Measurements from ENCODE around the gene ANAPC2. TPM values are rescaled to one million over a fixed set of nuclear protein-coding genes. Genes with fewer than 3 reads are reported as not detected.
A peak's percentile ranks its signal among the peaks of the same experiment; 100 is the strongest.

ANAPC2 gene
- total RNA-seq, 1 donor from 2014 or later: 72.9 TPM

DNA sequence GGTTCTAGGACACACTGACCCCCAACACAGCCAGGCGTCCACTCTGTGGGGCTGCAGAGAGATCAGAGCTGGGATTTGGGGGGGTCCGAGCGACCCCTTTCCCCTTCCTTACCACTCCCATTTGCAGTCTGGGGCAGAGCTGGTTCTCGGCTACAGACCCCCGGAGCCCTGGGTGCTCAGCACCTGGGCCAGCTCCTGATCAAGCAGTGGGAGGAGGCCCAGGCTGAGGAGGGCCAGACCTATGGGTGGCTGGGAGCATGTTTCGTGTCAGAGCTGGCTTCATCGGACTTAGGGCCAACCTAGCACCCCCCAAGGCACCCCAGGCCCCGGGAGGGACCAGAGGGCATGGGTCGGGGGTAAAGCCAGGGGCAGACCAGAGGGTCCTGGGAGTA is 41.8 kb downstream of the ANAPC2 start:
- peaks cover 2% of the 10 kb centered on the region for H3K9me3 Mint-ChIP-seq (ENCODE audit: unreplicated experiment)
- DNase-seq: no peak
- H3K36me3 Mint-ChIP-seq (ENCODE audit: unreplicated experiment): no peaks in the 10 kb centered on the region
- H3K27me3 Mint-ChIP-seq (ENCODE audit: unreplicated experiment): peaks cover 16% of the 10 kb centered on the region
- H3K4me1 Mint-ChIP-seq (ENCODE audit: low read depth, unreplicated experiment): no peaks in the 10 kb centered on the region
- no peak overlapping the region for H3K4me3 Mint-ChIP-seq (ENCODE audit: unreplicated experiment)
- TF ChIP-seq, protein P1, sequence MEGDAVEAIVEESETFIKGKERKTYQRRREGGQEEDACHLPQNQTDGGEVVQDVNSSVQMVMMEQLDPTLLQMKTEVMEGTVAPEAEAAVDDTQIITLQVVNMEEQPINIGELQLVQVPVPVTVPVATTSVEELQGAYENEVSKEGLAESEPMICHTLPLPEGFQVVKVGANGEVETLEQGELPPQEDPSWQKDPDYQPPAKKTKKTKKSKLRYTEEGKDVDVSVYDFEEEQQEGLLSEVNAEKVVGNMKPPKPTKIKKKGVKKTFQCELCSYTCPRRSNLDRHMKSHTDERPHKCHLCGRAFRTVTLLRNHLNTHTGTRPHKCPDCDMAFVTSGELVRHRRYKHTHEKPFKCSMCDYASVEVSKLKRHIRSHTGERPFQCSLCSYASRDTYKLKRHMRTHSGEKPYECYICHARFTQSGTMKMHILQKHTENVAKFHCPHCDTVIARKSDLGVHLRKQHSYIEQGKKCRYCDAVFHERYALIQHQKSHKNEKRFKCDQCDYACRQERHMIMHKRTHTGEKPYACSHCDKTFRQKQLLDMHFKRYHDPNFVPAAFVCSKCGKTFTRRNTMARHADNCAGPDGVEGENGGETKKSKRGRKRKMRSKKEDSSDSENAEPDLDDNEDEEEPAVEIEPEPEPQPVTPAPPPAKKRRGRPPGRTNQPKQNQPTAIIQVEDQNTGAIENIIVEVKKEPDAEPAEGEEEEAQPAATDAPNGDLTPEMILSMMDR (IDR thresholded peaks at IDR 0.05; ENCODE audit: partially characterized antibody, unreplicated experiment): no peak
- H3K27ac Mint-ChIP-seq (ENCODE audit: unreplicated experiment): no peak overlapping the region

DNA sequence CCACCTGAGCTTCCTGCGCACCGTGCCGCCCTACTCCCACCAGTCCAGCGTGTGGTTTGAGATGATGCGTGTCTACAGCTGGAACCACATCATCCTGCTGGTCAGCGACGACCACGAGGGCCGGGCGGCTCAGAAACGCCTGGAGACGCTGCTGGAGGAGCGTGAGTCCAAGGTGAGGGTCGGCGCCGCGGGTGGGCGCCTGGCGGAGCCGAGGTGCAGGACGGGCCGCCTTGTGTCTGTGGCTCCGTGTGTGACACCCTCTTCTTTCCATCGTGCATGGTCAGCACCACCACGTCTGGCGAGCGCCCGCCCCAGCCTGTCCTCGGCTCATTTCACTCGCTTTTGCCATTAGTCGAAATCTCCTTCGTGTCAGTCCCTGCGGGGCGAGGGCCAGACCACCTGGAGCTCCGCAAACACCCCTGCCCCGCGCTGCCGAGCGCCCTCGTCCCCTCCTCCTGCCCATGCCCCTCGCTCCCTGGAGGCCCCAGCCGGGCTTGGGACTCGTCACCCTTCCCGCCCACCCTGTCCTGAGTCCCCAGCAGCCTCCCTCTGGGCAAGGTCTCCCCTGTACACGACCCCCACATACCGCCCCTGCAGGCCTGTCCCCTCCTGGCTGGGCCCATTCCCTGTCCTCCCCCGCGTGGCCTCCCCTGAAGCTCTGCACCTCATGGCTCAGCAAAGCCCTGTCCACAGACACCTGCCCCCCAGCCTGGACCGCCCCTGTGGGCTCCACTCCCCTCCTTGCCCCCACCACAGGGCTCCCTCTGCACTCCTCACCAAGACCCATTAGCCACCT is 42.4 kb downstream of the ANAPC2 start:
- H3K27ac Mint-ChIP-seq (ENCODE audit: unreplicated experiment): no peak overlapping the region
- TF ChIP-seq, protein P1 (IDR thresholded peaks at IDR 0.05; ENCODE audit: partially characterized antibody, unreplicated experiment): no peak
- H3K4me1 Mint-ChIP-seq (ENCODE audit: low read depth, unreplicated experiment): no peaks in the 10 kb centered on the region
- H3K27me3 Mint-ChIP-seq (ENCODE audit: unreplicated experiment): peaks cover 18% of the 10 kb centered on the region
- H3K9me3 Mint-ChIP-seq (ENCODE audit: unreplicated experiment): peaks cover 2% of the 10 kb centered on the region
- no peaks in the 10 kb centered on the region for H3K36me3 Mint-ChIP-seq (ENCODE audit: unreplicated experiment)
- no peak overlapping the region for H3K4me3 Mint-ChIP-seq (ENCODE audit: unreplicated experiment)
- DNase-seq: peak; percentile 12

DNA sequence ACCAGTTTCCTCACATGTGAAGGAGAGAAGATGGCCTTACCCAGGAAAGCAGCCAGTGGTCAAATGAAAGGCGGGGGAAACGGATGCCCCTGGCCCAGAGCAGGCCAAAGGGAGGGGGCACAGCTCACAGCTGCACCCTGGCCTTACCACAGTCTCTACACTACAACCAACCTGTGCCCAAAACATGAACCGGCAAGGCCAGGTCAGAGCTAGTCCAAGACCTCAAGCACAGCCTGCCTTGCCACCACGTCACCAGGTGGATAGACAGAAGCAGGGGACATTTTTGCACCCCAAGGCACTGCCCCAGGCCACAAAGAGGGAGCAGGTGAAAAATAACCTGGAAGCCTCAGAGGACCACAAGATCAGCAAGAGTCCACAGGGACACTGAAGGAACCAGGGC is 44.9 kb downstream of the ANAPC2 start:
- H3K27ac Mint-ChIP-seq (ENCODE audit: unreplicated experiment): no peak overlapping the region
- H3K36me3 Mint-ChIP-seq (ENCODE audit: unreplicated experiment): no peaks in the 10 kb centered on the region
- peaks cover 31% of the 10 kb centered on the region for H3K27me3 Mint-ChIP-seq (ENCODE audit: unreplicated experiment)
- DNase-seq: no peak
- TF ChIP-seq, protein P1 (IDR thresholded peaks at IDR 0.05; ENCODE audit: partially characterized antibody, unreplicated experiment): no peak
- no peak overlapping the region for H3K4me3 Mint-ChIP-seq (ENCODE audit: unreplicated experiment)
- peaks cover 4% of the 10 kb centered on the region for H3K4me1 Mint-ChIP-seq (ENCODE audit: low read depth, unreplicated experiment)
- H3K9me3 Mint-ChIP-seq (ENCODE audit: unreplicated experiment): peaks cover 6% of the 10 kb centered on the region

DNA sequence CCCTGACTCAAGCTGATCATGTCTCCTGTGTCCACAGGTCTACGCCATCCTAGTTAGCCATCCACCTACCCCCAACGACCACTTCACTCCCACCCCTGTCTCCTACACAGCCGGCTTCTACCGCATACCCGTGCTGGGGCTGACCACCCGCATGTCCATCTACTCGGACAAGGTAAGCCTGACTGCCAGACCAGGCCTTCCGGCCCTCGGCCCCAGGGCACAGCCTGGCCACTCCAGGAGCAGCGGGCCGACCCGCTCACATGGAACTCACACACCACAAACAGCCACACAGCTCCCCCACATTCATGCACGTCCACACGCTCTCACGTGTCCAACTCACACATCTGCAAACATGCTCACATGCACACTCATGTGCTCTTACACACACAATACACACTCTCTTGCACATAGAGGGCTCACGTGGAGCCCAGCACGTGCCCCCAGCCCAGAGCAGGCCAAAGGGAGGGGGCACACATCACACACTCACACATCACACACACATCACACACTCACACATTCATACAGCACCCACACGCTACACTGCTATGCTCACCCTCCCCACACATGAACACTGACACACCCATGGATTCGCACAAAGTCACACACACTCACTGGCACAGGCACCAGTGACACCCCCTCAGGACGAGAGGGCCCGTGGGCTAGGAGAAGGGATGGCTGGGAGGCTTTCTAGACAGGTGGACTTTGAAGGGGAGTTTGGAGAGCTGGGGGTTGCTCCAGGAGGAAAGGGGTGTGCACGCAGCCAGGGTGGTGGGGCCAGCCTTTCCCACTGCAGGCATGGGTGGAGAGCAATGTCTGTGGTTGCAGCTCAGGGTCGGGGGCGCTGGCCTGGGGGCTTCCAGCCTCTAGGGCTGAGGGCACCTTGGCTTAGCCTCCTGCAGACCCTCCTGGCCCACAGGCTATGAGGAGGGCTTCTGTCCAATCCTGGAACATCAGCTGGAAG is 46.1 kb downstream of the ANAPC2 start:
- H3K4me1 Mint-ChIP-seq (ENCODE audit: low read depth, unreplicated experiment): peaks cover 7% of the 10 kb centered on the region
- no peak overlapping the region for H3K27ac Mint-ChIP-seq (ENCODE audit: unreplicated experiment)
- TF ChIP-seq, protein P1 (IDR thresholded peaks at IDR 0.05; ENCODE audit: partially characterized antibody, unreplicated experiment): no peak
- peak overlapping the region; percentile 12 for H3K4me3 Mint-ChIP-seq (ENCODE audit: unreplicated experiment)
- H3K27me3 Mint-ChIP-seq (ENCODE audit: unreplicated experiment): peaks cover 32% of the 10 kb centered on the region
- DNase-seq: no peak
- no peaks in the 10 kb centered on the region for H3K36me3 Mint-ChIP-seq (ENCODE audit: unreplicated experiment)
- H3K9me3 Mint-ChIP-seq (ENCODE audit: unreplicated experiment): peaks cover 10% of the 10 kb centered on the region
